GM21576 (cell line): ENCODE results near the gene ABHD6.
"Not testable (repeated sequence)": the region's sequence is repeated elsewhere in the genome, so short reads cannot be mapped to it uniquely, and the experiment has no call there.

Source experiments
- ATAC-seq: cut with Tn5 transposase; IDR thresholded peaks from one replicate; pipeline ENCODE4 v1.9.1; 2021; ENCODE audit warnings: mild to moderate bottlenecking, moderate library complexity; ENCODE audit not compliant: unreplicated experiment

ABHD6 gene

GRCh38 chr3:58237238-58237940 is at the start of gene ABHD6:
ABHD6 (plus strand) TSS chr3:58237792; CDS start chr3:58256587, 18,795 bp downstream.
- ATAC-seq = peak; percentile 67

DNA sequence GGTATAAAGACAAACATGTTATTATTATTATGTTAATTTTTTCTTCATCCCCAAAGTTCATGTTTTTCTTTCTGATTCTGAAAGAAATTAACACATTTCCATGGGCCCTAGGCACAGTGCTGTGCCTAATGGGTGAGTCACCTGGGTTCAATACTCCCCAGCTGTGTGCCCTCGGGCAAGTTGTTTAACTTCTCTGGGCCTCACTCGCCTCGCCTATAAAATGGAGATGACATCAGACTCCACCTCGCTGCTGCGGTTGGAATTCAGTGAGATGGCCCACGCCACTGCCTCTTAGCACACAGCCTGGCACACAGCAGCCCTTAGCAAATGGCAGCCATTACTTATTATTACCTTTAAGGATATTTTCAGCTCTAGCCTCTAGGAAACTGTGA is 49.4 kb upstream of the ABHD6 start:
- no peak for ATAC-seq

DNA sequence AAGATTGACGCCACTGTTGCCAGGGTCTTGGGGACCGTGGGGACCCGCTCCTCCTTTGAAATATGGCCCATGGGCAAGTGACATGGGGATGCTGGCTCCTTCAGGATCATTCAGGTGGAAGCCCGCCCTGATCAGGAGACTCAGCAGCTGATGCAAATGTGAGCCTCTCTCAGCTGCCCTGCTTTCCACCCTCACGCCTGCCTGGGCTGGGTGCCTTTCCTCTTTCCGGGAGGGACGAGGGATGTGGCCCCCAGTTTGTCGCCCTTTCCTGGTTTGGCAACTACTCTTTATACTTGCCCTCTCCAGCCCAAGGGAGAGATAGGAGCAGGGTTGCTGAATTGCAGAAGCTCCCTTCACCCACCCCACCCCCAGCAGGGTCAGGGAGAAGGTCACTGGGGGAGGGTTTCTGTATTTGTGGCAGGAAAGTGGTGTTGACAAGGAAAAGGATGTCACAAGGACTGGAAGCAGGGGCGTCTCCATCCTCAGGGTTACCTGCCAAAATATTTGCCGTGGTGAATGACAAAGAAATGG is 48.6 kb upstream of the ABHD6 start:
- ATAC-seq = no peak

- no peak for ATAC-seq
Observed at GRCh38 chr3:58189691-58190090, 47.9 kb upstream of the ABHD6 start.

DNA sequence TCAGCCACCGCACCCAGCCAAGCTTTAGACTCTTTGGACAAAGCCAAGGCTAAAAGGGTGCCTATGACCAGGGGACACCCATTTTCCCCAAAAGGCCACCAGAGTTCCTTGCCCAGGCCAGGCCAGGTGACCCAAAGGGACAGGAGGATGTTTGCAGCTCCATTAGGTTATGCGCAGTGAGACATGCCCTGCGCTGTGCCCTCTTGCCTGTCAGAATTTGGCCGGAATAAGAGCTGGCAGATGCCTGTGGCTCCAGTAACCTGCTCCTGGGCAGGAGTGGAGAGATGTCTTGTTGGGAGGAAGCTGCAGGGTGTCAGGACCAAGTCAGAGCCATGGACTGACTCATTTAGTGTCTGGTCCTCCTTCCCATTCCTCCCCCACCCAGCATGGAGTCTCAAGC is 47.3 kb upstream of the ABHD6 start:
- ATAC-seq = no peak

DNA sequence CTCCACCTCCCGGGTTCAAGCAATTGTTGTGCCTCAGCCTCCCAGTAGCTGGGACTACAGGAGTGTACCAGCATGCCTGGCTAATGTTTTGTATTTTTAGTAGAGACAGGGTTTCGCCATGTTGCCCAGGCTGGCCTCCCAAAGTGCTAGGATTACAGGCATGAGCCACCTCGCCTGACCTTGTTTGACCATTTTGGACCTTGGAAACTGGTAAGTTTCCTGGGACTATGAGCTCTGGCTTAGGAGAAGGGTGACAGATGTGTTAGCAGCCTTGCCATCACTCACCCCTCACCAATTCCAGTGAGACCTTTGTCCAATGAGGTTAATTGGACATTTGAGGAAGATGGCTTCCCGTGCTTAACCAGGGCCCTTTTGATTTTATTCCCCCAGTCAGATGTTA is 46.7 kb upstream of the ABHD6 start:
- no peak for ATAC-seq

DNA sequence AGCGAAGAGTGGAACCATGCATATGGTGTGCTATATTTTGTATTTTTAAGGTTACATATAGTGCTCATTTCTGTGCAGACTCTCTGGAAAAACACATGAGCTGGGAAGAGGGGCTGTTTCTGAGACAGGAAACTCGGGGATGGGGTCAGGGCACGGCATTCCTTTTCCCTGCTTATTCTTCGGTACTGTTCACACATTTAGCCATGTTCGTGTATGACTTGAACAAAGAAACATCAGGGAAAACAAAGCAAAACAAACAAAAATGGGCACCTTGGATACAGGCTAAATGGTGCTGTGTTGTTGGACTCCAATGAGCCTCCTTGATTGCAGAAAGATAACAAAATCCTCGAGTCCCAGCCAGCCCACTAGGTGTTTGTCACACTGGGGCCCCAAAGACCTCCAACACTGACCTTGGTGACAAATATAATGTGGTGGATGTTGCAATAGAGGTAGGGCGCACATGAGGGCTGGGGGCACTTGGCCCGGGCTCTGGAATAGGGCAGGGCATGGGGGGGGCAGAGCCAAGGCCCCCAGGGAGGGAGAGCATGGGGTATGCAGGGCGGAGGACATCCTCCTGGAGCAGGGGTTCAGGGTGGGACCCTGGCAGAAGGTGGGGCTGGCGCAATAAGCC is 46.1 kb upstream of the ABHD6 start:
- ATAC-seq = no peak

GRCh38 chr3:58192069-58192468 is 45.5 kb upstream of the ABHD6 start:
- ATAC-seq = no peak

DNA sequence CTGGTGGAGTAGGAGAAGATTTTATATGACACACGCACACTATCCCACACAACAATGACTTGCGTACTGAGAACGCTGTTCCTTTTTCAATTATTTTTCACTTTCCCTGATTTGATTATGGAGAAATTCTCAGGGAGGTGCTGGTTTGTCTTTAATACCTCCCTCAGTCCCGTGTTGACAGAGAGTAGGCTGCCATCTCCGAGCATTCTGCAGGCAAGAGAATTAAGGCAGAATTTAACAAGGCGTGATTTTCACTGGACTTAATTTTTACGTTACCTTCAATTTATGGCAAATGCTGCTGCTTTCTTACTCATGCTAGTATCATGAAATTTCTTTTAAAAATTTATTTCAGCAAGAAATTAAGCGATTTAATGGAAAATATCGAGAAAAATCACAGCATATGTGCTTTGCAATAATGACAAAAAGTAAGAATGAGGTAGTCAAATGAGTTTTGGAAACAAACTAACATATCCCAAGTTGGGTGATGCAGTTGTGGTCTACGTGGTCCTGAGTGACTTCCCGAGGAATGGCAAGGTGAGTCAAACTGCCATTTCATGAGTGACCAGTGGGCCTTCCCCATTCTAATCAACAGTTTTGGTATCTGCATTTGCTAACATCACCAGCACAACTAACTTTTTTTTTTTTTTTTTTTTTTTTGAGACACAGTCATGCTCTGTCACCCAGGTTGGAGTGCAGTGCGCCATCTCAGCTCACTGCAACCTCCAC is 43.7 kb upstream of the ABHD6 start:
- no peak for ATAC-seq

- ATAC-seq = no peak
Observed at GRCh38 chr3:58197588-58197987, 40.0 kb upstream of the ABHD6 start.

- no peak for ATAC-seq
Observed at GRCh38 chr3:58198362-58198761, 39.2 kb upstream of the ABHD6 start.

DNA sequence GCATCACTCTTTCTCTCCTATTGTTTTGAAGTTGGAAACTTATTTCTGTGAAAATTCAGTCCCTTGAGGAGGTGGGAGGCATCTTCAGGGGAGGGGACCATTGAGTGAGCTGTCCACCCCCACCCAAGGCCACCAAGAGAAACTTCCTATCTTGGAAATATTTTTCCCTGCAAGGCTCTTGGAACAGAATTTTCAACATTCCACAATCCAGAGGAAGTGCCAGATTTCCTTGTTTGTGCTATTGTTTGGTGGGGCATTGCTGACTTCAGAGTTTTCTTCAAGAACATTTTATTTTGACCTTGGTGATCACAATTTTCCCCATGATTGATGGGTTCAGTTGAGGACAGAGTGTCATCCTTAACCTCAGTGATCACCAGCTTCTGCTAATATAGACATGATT is 38.8 kb upstream of the ABHD6 start:
- ATAC-seq = no peak

DNA sequence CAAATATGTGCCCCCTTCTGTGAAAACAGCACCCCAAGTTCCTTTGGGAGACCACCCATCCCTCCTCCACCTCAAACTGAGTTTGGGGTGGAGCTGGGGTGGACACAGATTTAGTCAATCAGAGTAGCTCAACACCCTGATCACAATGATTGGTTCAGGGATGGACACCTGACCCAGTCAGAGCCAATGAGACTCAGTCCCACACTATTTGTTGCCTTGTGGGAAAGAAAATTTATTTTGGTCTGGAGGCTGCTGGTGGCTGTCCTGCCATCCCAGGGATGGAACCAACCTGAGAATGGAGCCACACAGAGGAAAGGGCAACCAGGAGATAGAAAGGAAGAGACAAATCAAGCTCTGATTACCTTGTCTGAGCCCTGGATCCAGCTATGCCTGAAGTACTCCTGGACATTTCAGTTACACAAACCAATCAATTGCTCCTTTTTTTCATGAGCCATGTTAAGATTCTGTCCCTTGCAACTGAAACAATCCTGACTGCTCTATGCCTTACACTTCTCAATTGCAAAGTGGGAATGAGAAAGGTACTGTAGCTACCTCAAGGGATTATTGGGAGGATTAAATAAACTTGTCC is 37.4 kb upstream of the ABHD6 start:
- no peak for ATAC-seq

DNA sequence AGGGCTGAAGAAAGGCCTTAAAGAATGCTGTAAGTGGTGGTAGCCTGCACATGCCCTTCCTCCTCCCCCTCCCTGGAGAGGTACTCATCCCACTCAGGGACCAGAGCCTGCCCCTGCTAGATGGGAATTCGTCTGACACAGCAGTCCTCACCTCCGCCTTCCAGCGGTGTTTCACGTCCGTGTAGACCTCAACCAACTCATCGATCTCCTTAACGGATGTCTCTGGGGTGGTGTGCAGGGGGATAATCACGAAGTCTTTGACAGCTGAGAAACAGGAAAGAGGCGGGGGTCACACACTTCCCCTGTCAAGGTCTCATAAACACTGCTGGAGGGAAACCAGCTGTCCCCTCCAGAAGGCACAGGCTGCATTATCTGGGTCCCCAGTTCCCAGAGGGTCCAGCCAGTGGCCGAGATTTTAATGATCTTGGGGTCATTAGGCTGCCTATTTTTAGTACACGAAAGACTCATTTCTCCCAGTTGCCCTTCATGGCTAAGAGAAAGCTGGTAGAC is 36.7 kb upstream of the ABHD6 start:
- no peak for ATAC-seq

- not testable (repeated sequence) for ATAC-seq
Observed at GRCh38 chr3:58201451-58201850, 36.1 kb upstream of the ABHD6 start.

DNA sequence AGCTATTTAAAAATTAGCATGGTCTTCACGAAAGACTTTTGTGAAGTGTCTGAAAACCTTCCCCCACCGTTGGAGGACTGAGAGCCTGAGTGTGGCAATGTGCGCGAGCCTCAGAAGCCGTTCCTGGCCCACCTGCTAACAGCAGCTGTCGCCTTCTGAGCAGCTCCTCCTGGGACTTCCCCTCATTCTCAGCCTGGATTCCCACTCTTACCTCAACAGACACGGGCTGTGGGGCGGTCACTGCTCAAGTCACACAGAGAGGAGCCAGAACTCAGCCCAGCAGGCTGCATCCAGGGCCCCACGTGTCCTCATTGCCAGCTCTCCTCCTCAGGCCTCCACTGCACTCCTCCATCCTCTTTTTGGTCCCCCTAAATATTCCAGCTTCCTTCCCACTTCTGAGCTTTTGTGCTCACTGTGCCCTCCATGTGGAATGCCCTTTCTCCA is 34.7 kb upstream of the ABHD6 start:
- peak; percentile 64 for ATAC-seq

DNA sequence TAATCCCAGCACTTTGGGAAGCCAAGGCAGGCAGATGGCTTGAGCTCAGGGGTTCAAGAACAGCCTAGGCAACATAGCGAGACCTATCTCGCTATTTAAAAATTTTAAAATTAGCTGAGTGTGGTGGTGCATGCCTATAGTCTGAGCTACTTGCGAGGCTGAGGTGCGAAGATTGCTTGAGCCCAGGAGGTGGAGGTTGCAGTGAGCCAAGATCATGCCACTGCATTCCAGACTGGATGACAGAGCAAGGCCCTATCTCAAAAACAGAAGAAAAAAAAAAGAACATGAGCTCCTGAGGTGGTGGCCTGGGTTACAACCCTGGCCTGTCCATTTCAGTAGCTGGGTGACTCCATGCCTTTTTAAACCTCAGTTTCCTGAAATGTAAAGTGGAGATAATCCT is 34.1 kb upstream of the ABHD6 start:
- ATAC-seq = no peak

DNA sequence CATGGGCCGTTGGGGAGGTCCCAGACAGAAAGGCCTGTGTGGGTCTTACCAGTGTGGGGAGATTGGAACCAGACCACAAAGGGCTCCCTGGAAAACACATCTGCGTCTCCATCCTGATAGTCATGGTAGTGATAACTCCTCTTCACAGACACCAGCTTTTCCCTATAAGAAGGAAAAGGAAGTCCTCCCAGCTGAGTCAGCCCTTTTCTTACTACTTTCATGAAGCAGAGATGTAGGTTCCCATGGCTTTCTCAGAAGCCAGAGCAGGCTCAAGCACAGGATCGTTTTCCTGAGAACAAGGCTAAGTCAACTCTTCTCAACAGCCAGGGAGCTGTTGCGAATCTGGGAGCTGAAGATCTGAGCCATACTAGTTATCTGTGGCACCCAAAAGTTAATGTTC is 32.9 kb upstream of the ABHD6 start:
- ATAC-seq = no peak

DNA sequence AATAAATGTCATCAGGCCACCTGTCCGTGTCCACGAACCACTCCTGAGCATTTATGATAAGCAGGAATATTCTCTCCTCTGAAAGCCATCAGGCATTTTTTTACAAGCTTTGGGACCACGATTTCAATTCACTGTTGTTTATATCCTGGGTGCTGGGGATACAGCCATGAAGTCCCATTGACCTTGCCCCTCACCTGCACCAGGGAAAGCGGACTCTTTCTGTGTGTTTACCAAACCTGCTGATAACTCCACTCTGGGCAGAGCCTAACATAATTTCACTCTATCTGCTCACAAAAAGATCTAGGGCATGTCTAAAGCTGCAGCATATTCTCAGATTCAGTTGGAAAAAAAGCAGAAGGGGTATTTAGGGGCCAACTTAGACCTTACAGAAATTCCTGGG is 31.6 kb upstream of the ABHD6 start:
- no peak for ATAC-seq

DNA sequence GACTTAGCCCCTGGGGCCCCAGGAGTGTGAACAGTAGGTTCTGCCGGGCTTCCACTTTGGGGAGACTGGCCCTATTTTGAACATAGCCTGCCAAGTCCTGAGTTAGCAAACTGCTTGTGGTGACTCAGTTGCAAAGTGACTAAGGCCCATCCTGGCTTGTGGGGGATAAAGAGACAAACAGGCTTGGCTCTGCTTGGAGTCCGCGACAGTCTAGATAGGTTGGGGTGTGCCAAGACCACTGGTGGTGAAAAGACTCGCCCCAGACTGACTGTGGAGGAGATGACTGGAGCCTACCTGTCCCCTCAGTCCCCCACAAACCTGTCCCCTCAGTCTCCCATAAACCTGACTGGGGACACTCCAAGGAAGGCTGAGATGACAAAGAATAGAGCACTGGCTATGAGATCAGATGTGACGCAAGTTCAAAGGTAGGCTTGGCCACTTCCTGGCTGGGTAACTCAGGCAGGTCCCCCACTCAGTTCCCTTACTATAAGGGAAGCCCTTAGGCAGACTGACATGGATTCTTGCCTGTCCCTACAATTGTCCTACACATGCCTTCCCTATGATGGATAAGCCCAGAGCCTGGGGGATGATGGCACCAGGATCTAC is 31.1 kb upstream of the ABHD6 start:
- ATAC-seq = no peak

DNA sequence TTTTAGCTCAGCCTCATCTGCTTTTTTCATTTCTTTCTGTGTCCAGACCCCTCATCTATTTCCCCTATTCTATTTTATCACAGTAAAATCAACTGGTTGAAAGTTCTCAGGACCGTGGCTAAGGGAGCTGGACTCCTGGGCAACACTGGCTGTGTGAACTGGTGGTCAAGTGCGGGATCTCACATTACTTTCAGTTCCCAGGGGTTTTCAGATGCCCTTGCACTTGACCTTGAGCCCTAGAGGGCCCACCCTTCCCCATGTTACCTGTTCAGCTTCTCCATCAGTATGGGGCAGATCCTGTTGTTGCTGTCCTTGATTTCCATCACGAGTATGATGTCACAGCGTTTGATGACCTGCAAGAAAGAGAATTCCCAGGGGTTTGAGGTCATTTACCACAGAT is 29.6 kb upstream of the ABHD6 start:
- no peak for ATAC-seq
